ENCODE results near the gene CRYBG2. TPM values are rescaled to one million over a fixed set of nuclear protein-coding genes. Genes with fewer than 3 reads are reported as not detected.

CRYBG2 gene
- 19.5 and 67.7 TPM in 2 replicates for total RNA-seq

DNA sequence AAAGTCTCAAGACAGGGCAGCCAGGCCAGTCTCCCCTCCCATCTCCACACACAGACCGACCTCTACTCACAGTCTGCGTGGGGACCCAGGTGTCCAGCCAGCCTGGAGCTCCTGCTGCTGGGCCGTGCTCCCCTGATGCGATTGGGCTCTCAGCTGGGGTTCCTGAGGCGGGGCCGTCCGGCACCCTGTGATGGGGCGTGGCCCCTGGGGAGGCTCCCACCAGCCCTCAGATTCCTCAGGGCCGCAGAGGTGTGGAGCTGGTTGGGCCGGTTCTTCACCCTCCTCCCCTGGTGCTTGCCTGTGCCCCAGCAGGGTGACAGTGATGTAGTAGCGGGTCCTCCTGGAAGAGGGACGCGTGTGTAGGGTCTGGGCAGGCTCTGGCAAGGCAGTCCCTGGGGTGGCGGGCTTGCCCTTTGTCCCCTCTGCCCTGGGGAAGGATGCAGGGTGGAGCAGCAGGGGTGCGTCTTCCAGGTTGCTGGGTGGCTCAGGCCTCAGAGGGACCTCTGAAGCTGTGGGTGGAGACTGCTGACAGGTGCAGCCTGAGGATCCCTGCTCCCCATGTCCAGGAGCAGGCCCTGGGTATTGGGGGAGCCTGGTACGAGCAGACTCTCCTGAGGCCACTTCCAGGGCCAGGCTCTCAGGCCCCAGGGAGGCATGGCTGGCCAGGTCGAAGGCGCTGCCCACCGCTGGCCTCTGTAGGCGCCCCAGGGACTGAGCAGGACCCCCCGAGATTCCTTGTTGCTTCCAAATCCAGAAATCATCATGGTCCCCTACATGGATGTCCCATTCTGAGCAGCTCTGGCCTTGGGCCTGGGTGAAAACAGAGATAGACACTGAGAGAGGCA lies at the start of gene CRYBG2:
TSS of gene CRYBG2 (minus strand) at position 155 of the 845 bp plus-strand sequence. CDS start 7,473 bp downstream, outside the sequence.
- Histone ChIP-seq H3K36me3 (ENCODE audit: control insufficient read depth, insufficient read depth, low read length) (no peaks in the 10 kb centered on the region), H3K27me3 (ENCODE audit: control insufficient read depth, insufficient read depth, low read length) (no peaks in the 10 kb centered on the region), H3K4me3 (ENCODE audit: low read depth, low read length) (peak within 1 kb of the TSS; percentile 56)
- FAIRE-seq (no peak), DNase-seq (ENCODE audit: low read depth) (peak; percentile 79)
- TF ChIP-seq, protein P1, sequence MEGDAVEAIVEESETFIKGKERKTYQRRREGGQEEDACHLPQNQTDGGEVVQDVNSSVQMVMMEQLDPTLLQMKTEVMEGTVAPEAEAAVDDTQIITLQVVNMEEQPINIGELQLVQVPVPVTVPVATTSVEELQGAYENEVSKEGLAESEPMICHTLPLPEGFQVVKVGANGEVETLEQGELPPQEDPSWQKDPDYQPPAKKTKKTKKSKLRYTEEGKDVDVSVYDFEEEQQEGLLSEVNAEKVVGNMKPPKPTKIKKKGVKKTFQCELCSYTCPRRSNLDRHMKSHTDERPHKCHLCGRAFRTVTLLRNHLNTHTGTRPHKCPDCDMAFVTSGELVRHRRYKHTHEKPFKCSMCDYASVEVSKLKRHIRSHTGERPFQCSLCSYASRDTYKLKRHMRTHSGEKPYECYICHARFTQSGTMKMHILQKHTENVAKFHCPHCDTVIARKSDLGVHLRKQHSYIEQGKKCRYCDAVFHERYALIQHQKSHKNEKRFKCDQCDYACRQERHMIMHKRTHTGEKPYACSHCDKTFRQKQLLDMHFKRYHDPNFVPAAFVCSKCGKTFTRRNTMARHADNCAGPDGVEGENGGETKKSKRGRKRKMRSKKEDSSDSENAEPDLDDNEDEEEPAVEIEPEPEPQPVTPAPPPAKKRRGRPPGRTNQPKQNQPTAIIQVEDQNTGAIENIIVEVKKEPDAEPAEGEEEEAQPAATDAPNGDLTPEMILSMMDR (IDR thresholded peaks at IDR 0.05; ENCODE audit: insufficient read depth, low read length, severe bottlenecking) = no peak

DNA sequence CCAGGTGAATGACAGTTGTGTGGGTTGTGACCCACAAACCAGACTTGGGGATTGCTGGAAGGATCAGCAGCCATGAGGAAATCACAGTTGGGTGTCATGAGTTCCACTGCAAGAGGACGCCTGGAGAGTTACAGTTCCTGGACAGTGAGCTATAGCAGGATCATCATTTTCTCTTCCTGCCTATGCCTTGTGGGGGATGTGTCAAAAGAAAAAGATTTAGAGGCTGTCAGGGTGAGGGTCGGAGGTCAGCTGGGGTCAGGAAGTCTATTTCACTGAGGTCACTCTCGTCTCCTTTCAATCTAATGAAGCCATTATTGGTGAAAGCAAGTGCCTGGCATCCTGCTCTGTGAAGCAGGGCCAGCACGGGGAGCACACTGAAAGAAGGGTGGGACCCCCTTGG lies 49.7 kb upstream of the CRYBG2 start:
- Histone ChIP-seq H3K36me3 (ENCODE audit: control insufficient read depth, insufficient read depth, low read length) (no peaks in the 10 kb centered on the region), H3K4me3 (ENCODE audit: low read depth, low read length) (no peak overlapping the region), H3K27me3 (ENCODE audit: control insufficient read depth, insufficient read depth, low read length) (no peaks in the 10 kb centered on the region)
- TF ChIP-seq, protein P1 (IDR thresholded peaks at IDR 0.05; ENCODE audit: insufficient read depth, low read length, severe bottlenecking) = no peak
- DNase-seq (ENCODE audit: low read depth) (peak; percentile 25), FAIRE-seq (no peak)

DNA sequence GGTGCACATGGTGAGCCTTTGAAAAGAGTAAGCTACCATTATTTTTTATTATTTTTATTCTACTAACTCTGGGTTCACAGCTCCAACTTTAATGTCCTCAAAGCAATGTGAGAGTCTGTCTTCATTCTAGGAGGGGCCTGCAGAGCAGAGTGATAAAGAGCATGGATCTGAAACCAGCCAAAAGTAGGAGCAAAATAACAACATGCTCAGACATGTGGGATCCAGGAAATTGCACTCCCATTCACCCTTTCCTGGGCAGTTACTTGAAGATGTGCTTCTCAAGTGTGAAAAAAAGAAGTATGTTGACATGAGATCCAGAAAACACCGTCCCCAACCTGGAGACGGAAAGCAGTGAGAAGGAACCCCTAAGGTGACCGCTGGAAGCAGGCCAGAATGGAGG lies 48.0 kb upstream of the CRYBG2 start:
- H3K27me3 ChIP-seq (ENCODE audit: control insufficient read depth, insufficient read depth, low read length) = no peaks in the 10 kb centered on the region
- H3K36me3 ChIP-seq (ENCODE audit: control insufficient read depth, insufficient read depth, low read length) = no peaks in the 10 kb centered on the region
- TF ChIP-seq, protein P1 (IDR thresholded peaks at IDR 0.05; ENCODE audit: insufficient read depth, low read length, severe bottlenecking) = no peak
- no peak overlapping the region for H3K4me3 ChIP-seq (ENCODE audit: low read depth, low read length)
- peak; percentile 71 for DNase-seq (ENCODE audit: low read depth)
- no peak for FAIRE-seq

- Histone ChIP-seq H3K36me3 (ENCODE audit: control insufficient read depth, insufficient read depth, low read length) (no peaks in the 10 kb centered on the region), H3K27me3 (ENCODE audit: control insufficient read depth, insufficient read depth, low read length) (no peaks in the 10 kb centered on the region), H3K4me3 (ENCODE audit: low read depth, low read length) (no peak overlapping the region)
- DNase-seq (ENCODE audit: low read depth) = no peak
- FAIRE-seq = no peak
- TF ChIP-seq, protein P1 (IDR thresholded peaks at IDR 0.05; ENCODE audit: insufficient read depth, low read length, severe bottlenecking) = no peak
Measured at GRCh38 chr1:26399034-26399433, 45.1 kb upstream of the CRYBG2 start.

DNA sequence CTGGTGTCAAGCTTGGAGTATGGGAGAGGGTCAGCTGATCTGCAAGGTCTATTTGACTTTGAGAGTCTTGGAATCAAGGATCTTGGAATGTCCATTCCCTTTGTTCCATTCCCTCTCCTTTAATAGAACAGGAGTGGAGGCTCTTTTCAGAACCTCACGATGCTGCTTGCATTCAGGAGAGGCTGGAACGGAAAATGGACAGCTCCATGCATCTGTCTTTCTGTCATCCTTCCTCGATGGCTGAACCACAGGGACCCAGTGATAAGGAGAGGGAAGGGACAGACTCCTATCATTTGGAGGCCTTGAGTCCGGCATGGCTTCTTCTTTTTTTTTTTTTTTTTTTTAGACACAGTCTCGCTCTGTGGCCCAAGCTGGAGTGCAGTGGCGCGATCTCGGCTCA lies 41.8 kb upstream of the CRYBG2 start:
- Histone ChIP-seq H3K36me3 (ENCODE audit: control insufficient read depth, insufficient read depth, low read length) (no peaks in the 10 kb centered on the region), H3K4me3 (ENCODE audit: low read depth, low read length) (no peak overlapping the region), H3K27me3 (ENCODE audit: control insufficient read depth, insufficient read depth, low read length) (no peaks in the 10 kb centered on the region)
- TF ChIP-seq, protein P1 (IDR thresholded peaks at IDR 0.05; ENCODE audit: insufficient read depth, low read length, severe bottlenecking) = no peak
- FAIRE-seq (no peak), DNase-seq (ENCODE audit: low read depth) (no peak)
